DND-41 (cell line): Measurements from ENCODE around the gene BBS12.

Source experiments
- ATAC-seq: fragments of 200-7000 bp; cut with Tn5 transposase; 3 replicates; pipeline ENCODE4 v1.9.1; 2021; ENCODE audit warnings: low read depth; ENCODE audit not compliant: insufficient read depth
- DNase-seq: peaks from one replicate; pipeline ENCODE4 v3.0.0-alpha.2; 2020
- H2AFZ ChIP-seq: 2 replicates; pipeline ENCODE4 v1.6.0; 2012; ENCODE audit warnings: low read depth, low read length
- H3K27ac ChIP-seq: 2 replicates; pipeline ENCODE4 v1.5.1; 2012; ENCODE audit warnings: low read length, inconsistent platforms
- H3K27me3 ChIP-seq: fragments of 200-600 bp; sonication (generic); 2 replicates; pipeline ENCODE4 v1.6.0; 2012; ENCODE audit warnings: low read length, mild to moderate bottlenecking, inconsistent platforms; ENCODE audit not compliant: insufficient read depth, poor library complexity
- H3K36me3 ChIP-seq: 2 replicates; pipeline ENCODE4 v1.5.1; 2012; ENCODE audit warnings: low read length, inconsistent platforms; ENCODE audit not compliant: insufficient read depth
- H3K4me1 ChIP-seq: 2 replicates; pipeline ENCODE4 v1.5.1; 2012; ENCODE audit warnings: mild to moderate bottlenecking, low read length; ENCODE audit not compliant: insufficient read depth
- H3K4me2 ChIP-seq: 2 replicates; pipeline ENCODE4 v1.6.0; 2012; ENCODE audit warnings: mild to moderate bottlenecking, moderate library complexity, low read length, inconsistent platforms; ENCODE audit not compliant: insufficient read depth
- H3K4me3 ChIP-seq, 2 experiments: fragments of 200-600 bp in 1 of 2; shearing (Covaris generic) in 1 of 2; 2 replicates each; pipeline ENCODE4 v1.5.1; 2012 to 2016; ENCODE audit warnings: inconsistent platforms in 2 of 2, low read length in 2 of 2, mild to moderate bottlenecking in 2 of 2, low read depth in 1 of 2, moderate library complexity in 1 of 2
- H3K79me2 ChIP-seq: 2 replicates; pipeline ENCODE4 v1.6.0; 2012; ENCODE audit warnings: low read length, inconsistent platforms; ENCODE audit not compliant: insufficient read depth
- H3K9ac ChIP-seq: 2 replicates; pipeline ENCODE4 v1.6.0; 2012; ENCODE audit warnings: low read depth, mild to moderate bottlenecking, inconsistent platforms, low read length, moderate library complexity
- H3K9me3 ChIP-seq: 2 replicates; pipeline ENCODE4 v1.5.1; 2012; ENCODE audit warnings: low read length, moderate library complexity, mild to moderate bottlenecking, inconsistent platforms; ENCODE audit not compliant: insufficient read depth, severe bottlenecking
- H4K20me1 ChIP-seq: 2 replicates; pipeline ENCODE4 v1.6.0; 2012; ENCODE audit warnings: low read length; ENCODE audit not compliant: insufficient read depth
- EZH2 ChIP-seq: IDR thresholded peaks from 3 replicates; pipeline ENCODE4 v1.6.1; 2012; ENCODE audit warnings: borderline replicate concordance, low read depth, mild to moderate bottlenecking, moderate library complexity, low read length, inconsistent platforms; ENCODE audit not compliant: severe bottlenecking
- TF ChIP-seq, protein P1 (sequence below): IDR thresholded peaks from 2 replicates; pipeline ENCODE4 v1.5.1; 2012; ENCODE audit warnings: borderline replicate concordance, low read length, moderate library complexity, mild to moderate bottlenecking; ENCODE audit not compliant: poor library complexity, severe bottlenecking; ENCODE audit errors: extremely low read depth

Gene BBS12

GRCh38 chr4:122739174-122739573 is 6.7 kb downstream of the BBS12 start:
- Histone ChIP-seq H2AFZ (no peak overlapping the region), H3K9me3 (no peaks in the 10 kb centered on the region), H3K36me3 (no peaks in the 10 kb centered on the region), H3K4me3 (no peak overlapping the region), H3K27ac (no peak overlapping the region), H3K9ac (no peak overlapping the region), H4K20me1 (no peaks in the 10 kb centered on the region), H3K27me3 (no peaks in the 10 kb centered on the region), H3K4me2 (no peak overlapping the region), H3K79me2 (no peaks in the 10 kb centered on the region), H3K4me1 (no peaks in the 10 kb centered on the region)
- no peak for DNase-seq
- no peak for ATAC-seq
- TF ChIP-seq EZH2: no peak
- TF ChIP-seq, protein P1, sequence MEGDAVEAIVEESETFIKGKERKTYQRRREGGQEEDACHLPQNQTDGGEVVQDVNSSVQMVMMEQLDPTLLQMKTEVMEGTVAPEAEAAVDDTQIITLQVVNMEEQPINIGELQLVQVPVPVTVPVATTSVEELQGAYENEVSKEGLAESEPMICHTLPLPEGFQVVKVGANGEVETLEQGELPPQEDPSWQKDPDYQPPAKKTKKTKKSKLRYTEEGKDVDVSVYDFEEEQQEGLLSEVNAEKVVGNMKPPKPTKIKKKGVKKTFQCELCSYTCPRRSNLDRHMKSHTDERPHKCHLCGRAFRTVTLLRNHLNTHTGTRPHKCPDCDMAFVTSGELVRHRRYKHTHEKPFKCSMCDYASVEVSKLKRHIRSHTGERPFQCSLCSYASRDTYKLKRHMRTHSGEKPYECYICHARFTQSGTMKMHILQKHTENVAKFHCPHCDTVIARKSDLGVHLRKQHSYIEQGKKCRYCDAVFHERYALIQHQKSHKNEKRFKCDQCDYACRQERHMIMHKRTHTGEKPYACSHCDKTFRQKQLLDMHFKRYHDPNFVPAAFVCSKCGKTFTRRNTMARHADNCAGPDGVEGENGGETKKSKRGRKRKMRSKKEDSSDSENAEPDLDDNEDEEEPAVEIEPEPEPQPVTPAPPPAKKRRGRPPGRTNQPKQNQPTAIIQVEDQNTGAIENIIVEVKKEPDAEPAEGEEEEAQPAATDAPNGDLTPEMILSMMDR: no peak

- H3K4me2 ChIP-seq: no peak overlapping the region
- no peak overlapping the region for H3K27ac ChIP-seq
- no peak for ATAC-seq
- H3K36me3 ChIP-seq: no peaks in the 10 kb centered on the region
- no peak overlapping the region for H3K4me3 ChIP-seq
- H3K27me3 ChIP-seq: no peaks in the 10 kb centered on the region
- no peaks in the 10 kb centered on the region for H4K20me1 ChIP-seq
- no peaks in the 10 kb centered on the region for H3K79me2 ChIP-seq
- DNase-seq: no peak
- H3K9ac ChIP-seq: no peak overlapping the region
- no peaks in the 10 kb centered on the region for H3K9me3 ChIP-seq
- no peak overlapping the region for H2AFZ ChIP-seq
- TF ChIP-seq EZH2: no peak
- TF ChIP-seq, protein P1: no peak
- H3K4me1 ChIP-seq: no peaks in the 10 kb centered on the region
These were observed 10.7 kb downstream of the BBS12 start for GRCh38 chr4:122742933-122743829.

DNA sequence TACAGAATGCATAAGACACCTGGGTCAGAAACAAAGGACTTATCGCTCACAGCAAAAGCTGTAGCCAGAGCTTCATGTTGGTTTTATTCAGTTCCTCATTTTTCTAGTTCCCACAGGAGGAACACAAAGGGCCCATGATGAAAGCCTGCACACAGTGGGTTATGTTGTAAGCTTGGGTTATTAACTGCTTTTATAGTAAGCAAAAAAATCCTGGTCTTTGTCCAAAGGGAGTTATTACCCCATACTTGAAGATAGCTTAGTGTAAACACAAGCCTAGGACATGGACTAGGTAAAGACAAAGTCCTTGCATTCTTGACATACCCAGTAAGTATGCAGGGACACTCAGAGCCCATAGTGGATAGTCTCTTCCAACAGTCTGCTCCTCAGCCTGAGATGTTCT is 11.7 kb downstream of the BBS12 start:
- Histone ChIP-seq H3K9ac (no peak overlapping the region), H3K79me2 (no peaks in the 10 kb centered on the region), H3K9me3 (no peaks in the 10 kb centered on the region), H3K27me3 (no peaks in the 10 kb centered on the region), H3K36me3 (no peaks in the 10 kb centered on the region), H3K4me1 (no peaks in the 10 kb centered on the region), H3K4me3 (no peak overlapping the region), H3K27ac (no peak overlapping the region), H2AFZ (no peak overlapping the region), H3K4me2 (no peak overlapping the region), H4K20me1 (no peaks in the 10 kb centered on the region)
- no peak for ATAC-seq
- TF ChIP-seq EZH2: no peak
- TF ChIP-seq, protein P1: no peak
- no peak for DNase-seq
